HG03280 (cell line): Measurements from ENCODE around the gene PRR12.

Source experiments
- ATAC-seq: cut with Tn5 transposase; IDR thresholded peaks from one replicate; pipeline ENCODE4 v1.9.1; 2021; ENCODE audit warnings: mild to moderate bottlenecking, moderate library complexity; ENCODE audit not compliant: unreplicated experiment

PRR12 gene

GRCh38 chr19:49559928-49560327, 31.1 kb upstream of the PRR12 start:
- ATAC-seq: no peak

GRCh38 chr19:49560358-49560900, 30.6 kb upstream of the PRR12 start:
- no peak for ATAC-seq

DNA sequence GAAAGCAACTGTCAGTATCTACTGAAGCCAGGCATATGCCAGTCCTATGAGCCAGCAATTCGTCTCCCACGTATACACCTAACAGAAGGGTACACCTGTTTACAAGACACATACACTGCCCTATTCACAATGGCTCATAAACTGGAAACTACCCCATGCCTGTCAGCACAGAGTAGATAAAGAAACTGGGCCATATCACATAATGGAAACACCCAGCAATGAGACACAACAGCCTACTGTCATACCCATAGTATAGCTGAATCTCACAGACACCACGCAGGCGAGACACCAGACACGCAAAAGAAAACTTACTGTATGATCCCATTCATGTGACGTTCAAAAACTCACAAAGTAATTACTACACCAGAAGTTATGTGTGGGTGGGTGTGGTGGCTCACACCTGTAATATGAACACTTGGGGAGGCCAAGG, 26.4 kb upstream of the PRR12 start:
- no peak for ATAC-seq

GRCh38 chr19:49565261-49565660, 25.7 kb upstream of the PRR12 start:
- ATAC-seq: no peak

DNA sequence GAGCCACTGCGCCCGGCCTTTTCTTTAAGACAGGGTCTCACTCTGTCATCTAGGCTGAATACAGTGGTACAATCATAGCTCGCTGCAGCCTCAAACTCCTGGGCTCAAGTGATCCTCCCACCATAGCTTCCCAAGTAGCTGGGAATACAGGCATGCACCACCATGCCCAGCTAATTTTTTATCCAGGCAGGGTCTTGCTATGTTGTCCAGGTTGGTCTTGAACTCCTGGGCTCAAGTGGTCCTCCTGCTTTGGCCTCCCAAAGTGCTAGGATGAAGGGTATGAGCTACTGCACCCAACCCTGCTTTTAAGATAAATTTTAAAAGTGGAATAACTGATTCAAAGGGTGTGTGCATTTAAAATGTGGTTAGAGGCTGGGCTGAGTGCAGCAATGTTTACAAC, 24.7 kb upstream of the PRR12 start:
- no peak for ATAC-seq

GRCh38 chr19:49567861-49568441, 23.0 kb upstream of the PRR12 start:
- ATAC-seq: no peak

GRCh38 chr19:49570138-49570856, 20.7 kb upstream of the PRR12 start:
- no peak for ATAC-seq

DNA sequence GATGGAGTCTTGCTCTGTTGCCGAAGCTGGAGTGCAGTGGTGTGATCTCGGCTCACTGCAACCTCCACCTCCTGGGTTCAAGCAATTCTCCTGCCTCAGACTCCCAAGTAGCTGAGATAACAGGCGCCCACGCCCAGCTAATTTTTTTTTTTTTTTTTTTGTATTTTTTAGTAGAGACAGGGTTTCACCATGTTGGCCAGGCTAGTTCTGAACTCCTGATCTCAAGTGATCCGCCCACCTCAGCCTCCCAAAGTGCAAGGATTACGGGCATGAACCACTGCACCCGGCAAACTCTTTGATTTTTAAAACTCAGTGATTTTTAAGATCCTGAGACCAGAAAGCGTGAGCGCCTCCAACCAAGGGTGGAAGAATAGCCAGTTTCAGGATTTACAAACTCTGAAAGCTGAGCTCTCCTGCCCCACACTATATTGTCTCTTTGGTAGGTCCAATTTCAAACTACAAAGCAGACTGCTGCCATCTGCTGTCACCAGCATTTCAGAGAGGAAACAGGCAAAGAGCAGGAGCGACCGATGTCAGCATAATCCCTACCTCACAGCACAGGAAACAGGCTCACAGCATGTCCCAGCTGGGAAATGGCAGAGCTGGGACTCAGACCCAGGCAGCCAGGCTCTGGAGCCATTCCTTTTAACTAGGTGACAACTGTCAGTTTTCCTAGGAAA, 19.8 kb upstream of the PRR12 start:
- ATAC-seq: no peak

- no peak for ATAC-seq
Measured at GRCh38 chr19:49573009-49573408, 18.0 kb upstream of the PRR12 start.

- ATAC-seq: no peak
Measured at GRCh38 chr19:49573425-49573824, 17.6 kb upstream of the PRR12 start.

- ATAC-seq: no peak
Measured at GRCh38 chr19:49574206-49574755, 16.7 kb upstream of the PRR12 start.

DNA sequence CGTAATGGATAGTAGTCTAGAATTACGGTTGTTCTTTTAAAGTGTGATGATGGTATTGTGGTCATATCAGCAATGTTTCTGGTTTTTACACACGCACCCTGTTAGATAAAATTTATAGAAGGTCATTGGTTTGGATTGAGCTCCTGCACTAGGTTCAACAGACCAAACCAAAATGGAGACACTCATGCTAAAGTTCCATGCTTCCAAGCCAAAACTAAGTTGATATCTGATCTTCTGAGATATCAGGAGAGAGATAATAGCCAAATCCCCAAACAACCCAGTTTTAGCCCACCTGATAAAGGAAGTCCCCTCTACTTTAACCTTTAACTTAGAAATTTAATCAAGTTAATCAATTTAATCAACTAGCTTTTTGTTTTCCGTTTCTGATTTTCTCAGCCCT, 11.8 kb upstream of the PRR12 start:
- no peak for ATAC-seq

- ATAC-seq: peak; percentile 7
Measured at GRCh38 chr19:49579947-49580263, 11.1 kb upstream of the PRR12 start.

DNA sequence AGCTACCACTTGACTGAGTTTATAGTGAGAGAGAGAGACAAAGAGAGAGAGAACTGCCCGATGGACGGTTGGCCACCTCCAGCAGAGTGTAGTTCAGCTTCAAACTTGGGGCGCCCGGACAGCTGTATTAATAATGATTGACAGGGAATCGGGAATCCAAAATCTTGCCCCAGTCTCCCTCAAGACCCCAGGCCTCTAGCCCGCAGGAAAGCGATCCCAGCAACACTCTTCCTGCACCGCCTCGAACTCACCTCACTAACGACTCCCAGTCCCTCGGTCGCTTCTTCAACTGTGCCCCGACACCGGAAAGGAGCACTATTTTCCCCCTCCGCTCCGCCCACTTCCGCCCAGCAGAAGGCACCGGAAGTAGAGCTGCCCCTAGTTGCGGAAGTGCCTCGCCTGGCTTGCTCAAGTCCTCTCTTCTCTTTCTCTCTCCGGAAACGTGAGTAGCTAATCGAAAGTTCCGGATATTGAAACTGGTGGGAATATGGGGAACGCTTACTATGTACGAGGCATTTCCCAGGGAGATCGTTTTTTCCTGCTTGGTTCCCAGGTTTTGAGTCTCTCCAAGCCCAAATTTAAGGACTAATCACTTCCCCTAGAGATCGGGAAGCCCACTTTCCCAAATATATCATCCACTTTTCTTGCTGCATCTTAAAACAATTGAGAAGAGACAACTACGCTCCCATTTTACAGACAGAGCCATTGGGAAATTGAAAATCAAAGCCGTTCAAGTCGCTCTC, 10.5 kb upstream of the PRR12 start, which contains the start of gene NOSIP:
Gene NOSIP, minus strand, starts transcription at position 293 of the 743 bp plus-strand sequence. CDS start 19,865 bp downstream, outside the sequence.
- peak; percentile 91 for ATAC-seq

DNA sequence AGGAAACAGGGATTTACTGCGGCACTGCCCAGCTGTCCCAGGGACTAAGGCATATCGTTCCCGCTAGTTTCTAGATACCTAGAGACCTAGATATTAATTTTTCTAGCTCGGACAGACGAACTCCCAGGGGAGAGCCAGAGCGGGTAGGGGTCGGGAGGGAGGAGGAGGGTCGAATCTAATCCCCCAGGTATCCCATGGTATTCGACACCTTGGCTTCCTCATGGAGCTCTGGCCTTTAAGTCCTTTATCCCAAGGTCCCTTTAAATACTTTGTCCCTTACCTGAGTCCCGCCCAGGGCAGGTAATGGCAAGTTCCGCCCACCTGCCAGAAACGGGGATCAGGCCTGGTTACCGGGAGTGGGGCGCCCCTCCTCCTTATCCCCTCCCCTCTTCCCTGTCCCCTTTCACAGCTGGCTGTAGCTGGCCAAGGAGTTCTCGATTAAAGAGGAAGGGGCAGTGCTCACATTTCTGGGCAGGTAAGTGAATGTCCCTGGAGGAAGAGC, 9.9 kb upstream of the PRR12 start, which contains the start of gene PRRG2:
Gene PRRG2, plus strand, starts transcription at position 310 of the 502 bp plus-strand sequence. CDS start 1,904 bp downstream, outside the sequence.
- ATAC-seq: no peak

DNA sequence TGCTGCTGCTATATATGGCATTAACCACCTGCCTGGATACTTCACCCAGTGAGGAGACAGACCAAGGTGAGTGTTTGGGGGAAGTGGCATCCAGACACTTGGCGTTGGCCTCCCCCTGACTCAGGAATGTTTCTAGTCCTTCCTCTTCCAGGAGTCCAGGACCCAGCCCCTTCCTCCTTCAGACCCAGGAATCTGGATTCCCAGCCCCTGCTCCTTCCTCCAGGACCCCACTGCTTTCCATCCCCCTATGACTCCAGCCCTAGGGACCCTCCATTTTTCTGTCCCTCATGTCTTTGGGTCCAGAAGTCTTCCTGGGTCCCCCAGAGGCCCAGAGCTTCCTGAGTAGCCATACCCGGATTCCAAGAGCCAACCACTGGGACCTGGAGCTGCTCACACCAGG, 7.7 kb upstream of the PRR12 start:
- no peak for ATAC-seq

DNA sequence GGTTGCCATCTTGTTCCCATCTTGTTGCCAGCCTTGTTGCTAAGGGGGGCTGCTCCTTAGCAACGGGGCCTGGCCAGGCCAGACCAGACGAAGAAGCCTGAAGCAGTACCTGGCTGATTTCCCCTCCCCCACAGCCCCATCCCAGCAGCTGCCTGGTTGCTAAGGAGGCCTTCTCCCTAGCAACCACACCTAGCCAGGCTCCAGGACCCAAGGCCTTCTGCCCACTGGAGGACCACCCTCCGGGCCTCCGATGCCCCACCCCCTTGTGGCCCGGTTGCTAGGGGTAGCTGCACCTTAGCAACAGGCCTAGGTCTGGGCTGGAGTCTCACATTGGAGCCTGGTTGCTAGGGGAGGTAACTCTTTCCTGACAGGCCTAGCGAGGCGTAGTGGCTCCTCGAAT, 6.0 kb upstream of the PRR12 start:
- ATAC-seq: no peak

- no peak for ATAC-seq
Measured at GRCh38 chr19:49587227-49587626, 3.8 kb upstream of the PRR12 start.

GRCh38 chr19:49588365-49589122, 2.4 kb upstream of the PRR12 start:
- no peak for ATAC-seq

DNA sequence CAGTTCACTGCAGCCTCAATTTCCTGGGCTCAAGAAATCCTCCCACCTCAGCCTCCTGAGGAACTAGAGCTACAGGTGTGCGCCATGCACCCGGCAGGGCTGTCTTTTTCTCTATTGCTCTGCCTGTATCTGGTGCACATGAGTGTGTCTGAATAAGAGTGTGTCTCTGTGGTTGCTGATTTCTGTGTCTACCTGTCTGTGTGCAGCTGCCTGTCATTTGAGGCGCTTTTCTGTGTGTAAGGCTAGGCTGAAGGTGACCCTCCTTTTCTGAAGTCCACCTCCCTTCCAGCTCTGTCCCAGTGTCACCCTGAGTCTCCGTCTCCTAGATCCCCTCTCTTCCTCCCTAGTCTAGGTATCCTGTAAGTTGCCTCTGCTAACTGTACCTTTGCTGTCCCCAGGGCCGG, 1.5 kb upstream of the PRR12 start:
- no peak for ATAC-seq
